ENCODE results near the gene PTPRN2. TPM values are rescaled to one million over a fixed set of nuclear protein-coding genes. Genes with fewer than 3 reads are reported as not detected.
A peak's percentile ranks its signal among the peaks of the same experiment; 100 is the strongest.

PTPRN2 gene
- total and polyA plus RNA-seq, 2 of the 8 experiments (the other 6 are each of a cell fraction or from before 2014, with no cell fraction given): 2.6 to 4.5 TPM

GRCh38 chr7:158529181-158530096 is 58.2 kb downstream of the PTPRN2 start:
- no peak overlapping the region for H3K56ac ChIP-seq (replicated peaks; ENCODE audit: insufficient read length, low read depth, low read length)
- no peak overlapping the region for H4K5ac ChIP-seq (ENCODE audit: insufficient read length, low read depth, low read length)
- peaks cover 0 to 4% of the 10 kb centered on the region in 2 experiments; a peak in 1 of 4 replicates for H3K9me3 ChIP-seq (ENCODE audit: insufficient read depth in 2 of 2, low read depth in 1 of 2, low read length in 1 of 2)
- H3K36me3 ChIP-seq (ENCODE audit: control insufficient read depth in 2 of 4, insufficient read depth in 4 of 4, low read length in 3 of 4): no peaks in the 10 kb centered on the region
- H3K23me2 ChIP-seq (ENCODE audit: low read depth, low read length): no peaks in the 10 kb centered on the region
- peak overlapping the region; percentile 98; the same call in 1 of the 2 replicates for H2BK15ac ChIP-seq (ENCODE audit: low read length)
- ChIA-PET POLR2A (ENCODE audit: partially characterized antibody) (interaction anchor here (0.6 to 1.3 kb wide), 2 partner anchors 11 to 132 kb away, joined by 3 to 4 read pairs; no protein-coding TSS in a partner anchor), CTCF (ENCODE audit: partially characterized antibody) (interaction anchor here (0.9 to 1.3 kb wide), 5 partner anchors 14 to 134 kb away, joined by 3 to 4 read pairs (median 3); no protein-coding TSS in a partner anchor)
- H2AK5ac ChIP-seq (ENCODE audit: low read depth, low read length): peak overlapping the region; percentile 66
- no peak for FAIRE-seq
- H3K18ac ChIP-seq (ENCODE audit: extremely low read depth, low read length): no peak overlapping the region
- no peaks in the 10 kb centered on the region for H3K4me1 ChIP-seq (replicated peaks in 1 of 4; ENCODE audit: control insufficient read depth in 3 of 4, insufficient read depth in 4 of 4, low read length in 3 of 4)
- H2BK20ac ChIP-seq (ENCODE audit: low read length): peak overlapping the region; percentile 94; the same call in 1 of the 2 replicates
- no peak overlapping the region; the same call in none of the 2 replicates for H4K8ac ChIP-seq (ENCODE audit: extremely low read depth, insufficient read depth, low read length)
- DNase-seq (ENCODE audit: low read depth in 1 of 2, low spot score in 2 of 2): no peak
- no peaks in the 10 kb centered on the region for H3K27me3 ChIP-seq (replicated peaks in 1 of 4; ENCODE audit: control insufficient read depth in 3 of 4, extremely low read depth in 1 of 4, insufficient read depth in 3 of 4, low read length in 3 of 4)
- H3K4me3 ChIP-seq (ENCODE audit: extremely low read depth in 1 of 4, insufficient read depth in 2 of 4, low read depth in 3 of 4, low read length in 4 of 4): no peak overlapping the region
- H3K14ac ChIP-seq (ENCODE audit: insufficient read length): no peak overlapping the region
- no peak overlapping the region for H2BK12ac ChIP-seq (ENCODE audit: low read depth, low read length)
- no peak overlapping the region for H3K23ac ChIP-seq (ENCODE audit: insufficient read length)
- H2BK120ac ChIP-seq (replicated peaks; ENCODE audit: low read depth, low read length): no peak overlapping the region
- H3K27ac ChIP-seq (ENCODE audit: low read depth, low read length): no peak overlapping the region
- peak overlapping the region; percentile 39; the same call in 1 of the 2 replicates for H2BK5ac ChIP-seq (ENCODE audit: low read depth, low read length)
- no peaks in the 10 kb centered on the region for H3K79me2 ChIP-seq (ENCODE audit: control insufficient read depth in 1 of 2, insufficient read depth in 2 of 2, low read length in 2 of 2)
- H4K20me1 ChIP-seq (replicated peaks in 1 of 2; ENCODE audit: control insufficient read depth in 1 of 2, insufficient read depth in 2 of 2, low read length in 2 of 2): peaks cover 1 to 2% of the 10 kb centered on the region in 2 experiments
- H2AFZ ChIP-seq (ENCODE audit: low read length): no peak overlapping the region
- no peak overlapping the region for H3K4ac ChIP-seq (replicated peaks; ENCODE audit: insufficient read length, low read depth, low read length)
- WGBS, 2 experiments (ENCODE audit: extremely low coverage in 1 of 2, insufficient coverage in 1 of 2, insufficient read length in 1 of 2, insufficient replicate concordance in 2 of 2, low coverage in 1 of 2, low lambda C conversion rate in 2 of 2, missing lambda C conversion rate in 1 of 2): 87% methylated on average over 21 of the region's 21 CpGs; no CpG with 5 or more reads in 1 of the 2 experiments
- H3K9ac ChIP-seq (replicated peaks in 1 of 4; ENCODE audit: extremely low read depth in 1 of 4, low read depth in 3 of 4, low read length in 3 of 4): no peak overlapping the region
- H3K79me1 ChIP-seq (ENCODE audit: low read depth, low read length): no peaks in the 10 kb centered on the region
- H3K4me2 ChIP-seq (ENCODE audit: insufficient read depth in 1 of 2, low read depth in 2 of 2, low read length in 2 of 2): no peak overlapping the region
- H4K91ac ChIP-seq (replicated peaks; ENCODE audit: insufficient read length, low read length): peak overlapping the region; percentile 88
- TF ChIP-seq GABPA (IDR thresholded peaks at IDR 0.05; ENCODE audit: borderline replicate concordance, insufficient read depth, low read length) (no peak), CHD1 (IDR thresholded peaks at IDR 0.05; ENCODE audit: low read depth, low read length) (no peak), CTBP2 (IDR thresholded peaks at IDR 0.05; ENCODE audit: borderline replicate concordance, insufficient read depth, insufficient read length, low read length) (no peak), ZNF274 (IDR thresholded peaks at IDR 0.05; ENCODE audit: borderline replicate concordance, extremely low read depth, low read length) (no peak), NANOG (IDR thresholded peaks at IDR 0.05; ENCODE audit: insufficient read depth, low read depth, low read length, poor library complexity, severe bottlenecking) (no peak), RXRA (IDR thresholded peaks at IDR 0.05; ENCODE audit: insufficient read depth, low read depth, low read length) (no peak), GTF2F1 (IDR thresholded peaks at IDR 0.05; ENCODE audit: borderline replicate concordance, low read depth, low read length) (no peak), SUZ12 (IDR thresholded peaks at IDR 0.05; ENCODE audit: low read length) (no peak), E2F6 (IDR thresholded peaks at IDR 0.05) (no peak), SP2 (IDR thresholded peaks at IDR 0.05; ENCODE audit: low read length) (no peak)

All from H1 (cell line).